Endodermal cell (in vitro differentiated cells): ENCODE data around the gene WASF2. TPM values are rescaled to one million over a fixed set of nuclear protein-coding genes. Genes with fewer than 3 reads are reported as not detected.

Experiments
- DNase-seq: peaks from one replicate; pipeline ENCODE4 v3.0.0-alpha.2; 2017
- H3K27ac ChIP-seq: 2 replicates; pipeline ENCODE4 v1.5.1; 2013; ENCODE audit warnings: mild to moderate bottlenecking, low read depth, low read length, moderate library complexity
- H3K27me3 ChIP-seq: 2 replicates; pipeline ENCODE4 v1.6.1; 2013; ENCODE audit warnings: mild to moderate bottlenecking, low read length, moderate library complexity; ENCODE audit not compliant: insufficient read depth, control insufficient read depth, poor library complexity, severe bottlenecking
- H3K36me3 ChIP-seq: 2 replicates; pipeline ENCODE4 v1.7.0; 2013; ENCODE audit warnings: mild to moderate bottlenecking, low read length, moderate library complexity; ENCODE audit not compliant: control insufficient read depth, insufficient read depth
- H3K4me1 ChIP-seq: one replicate; pipeline ENCODE4 v1.7.0; 2013; ENCODE audit warnings: low read length; ENCODE audit not compliant: control insufficient read depth, insufficient read depth
- H3K4me3 ChIP-seq: 2 replicates; pipeline ENCODE4 v1.5.1; 2013; ENCODE audit warnings: mild to moderate bottlenecking, low read length, moderate library complexity
- H3K9ac ChIP-seq: 2 replicates; pipeline ENCODE4 v1.6.1; 2013; ENCODE audit warnings: mild to moderate bottlenecking, low read length, moderate library complexity; ENCODE audit not compliant: poor library complexity, severe bottlenecking; ENCODE audit errors: extremely low read depth
- H3K9me3 ChIP-seq: 2 replicates; pipeline ENCODE4 v1.6.1; 2013; ENCODE audit warnings: mild to moderate bottlenecking, low read length, moderate library complexity; ENCODE audit not compliant: control insufficient read depth
- H3K27ac Mint-ChIP-seq: 2 replicates; pipeline ENCODE4 v1.8.0; 2020; ENCODE audit warnings: mixed read lengths
- H3K27me3 Mint-ChIP-seq: 2 replicates; pipeline ENCODE4 v1.8.0; 2021; ENCODE audit warnings: mild to moderate bottlenecking, mixed read lengths; ENCODE audit not compliant: insufficient read depth
- H3K36me3 Mint-ChIP-seq: 2 replicates; pipeline ENCODE4 v1.8.0; 2020; ENCODE audit warnings: low read depth, mixed read lengths
- H3K4me1 Mint-ChIP-seq: 2 replicates; pipeline ENCODE4 v1.8.0; 2020; ENCODE audit warnings: mixed read lengths
- H3K4me3 Mint-ChIP-seq: 2 replicates; pipeline ENCODE4 v1.8.0; 2020; ENCODE audit warnings: mild to moderate bottlenecking, moderate library complexity, mixed read lengths
- H3K9me3 Mint-ChIP-seq: 2 replicates; pipeline ENCODE4 v1.8.0; 2020; ENCODE audit warnings: mild to moderate bottlenecking, mixed read lengths
- CTCF ChIP-seq: fragments of 200-600 bp; sonication (generic); conservative IDR thresholded peaks from 2 replicates; pipeline ENCODE4 v1.5.0; 2021; ENCODE audit warnings: antibody characterized with exemption, mild to moderate bottlenecking
- WGBS, 2 experiments: methylation state at CpG; one replicate each; pipeline versions ENCODE4 v1.1.5 to v1.1.7; 2013; ENCODE audit warnings: missing lambda C conversion rate in 2 of 2, mixed read lengths in 1 of 2; ENCODE audit not compliant: insufficient coverage in 1 of 2, insufficient read length in 1 of 2; 5-methylcytosine and 5-hydroxymethylcytosine counted together
- total RNA-seq, 2 donors: library from RNA; stranded (reverse); fragmentation: NEBNext Ultra II Directional in 1 of 2; extraction: Animal tissue kit (Norgen Biotek cat#: 25700) in 1 of 2; gene quantifications; 2 replicates in 1 of 2; 3 replicates in 1 of 2; pipeline ENCODE4 v1.2.1, GENCODE V29; 2021

Gene WASF2
- total RNA-seq, 2 donors from 2014 or later: 90.0 to 98.8 TPM

- Histone ChIP-seq H3K4me3 (no peak overlapping the region), H3K4me1 (no peaks in the 10 kb centered on the region), H3K27ac (no peak overlapping the region), H3K9ac (no peak overlapping the region), H3K27me3 (peaks cover 44% of the 10 kb centered on the region), H3K36me3 (no peaks in the 10 kb centered on the region), H3K9me3 (no peaks in the 10 kb centered on the region)
- Mint-ChIP-seq H3K4me1 (peaks cover 4% of the 10 kb centered on the region), H3K9me3 (no peaks in the 10 kb centered on the region), H3K36me3 (peaks cover 5% of the 10 kb centered on the region), H3K27me3 (peaks cover 54% of the 10 kb centered on the region), H3K4me3 (no peak overlapping the region), H3K27ac (no peak overlapping the region)
- TF ChIP-seq CTCF: no peak
- WGBS, 2 experiments: 91 to 97% methylated on average over 10 to 21 of the region's 21 CpGs
- DNase-seq: no peak
Measured at GRCh38 chr1:27358038-27358927, 131.7 kb downstream of the WASF2 start.

GRCh38 chr1:27357281-27358037 is 132.5 kb downstream of the WASF2 start:
- Histone ChIP-seq H3K36me3 (no peaks in the 10 kb centered on the region), H3K27ac (no peak overlapping the region), H3K4me1 (no peaks in the 10 kb centered on the region), H3K9me3 (no peaks in the 10 kb centered on the region), H3K27me3 (peaks cover 44% of the 10 kb centered on the region), H3K9ac (no peak overlapping the region), H3K4me3 (no peak overlapping the region)
- Mint-ChIP-seq H3K27ac (no peak overlapping the region), H3K4me1 (peaks cover 4% of the 10 kb centered on the region), H3K27me3 (peaks cover 50% of the 10 kb centered on the region), H3K36me3 (peaks cover 5% of the 10 kb centered on the region), H3K4me3 (peak overlapping the region; percentile 9), H3K9me3 (no peaks in the 10 kb centered on the region)
- DNase-seq: peak; percentile 95
- WGBS, 2 experiments: 34 to 37% methylated on average over 17 to 40 of the region's 40 CpGs
- peak; percentile 99 for TF ChIP-seq CTCF

GRCh38 chr1:27356619-27357280 is 133.2 kb downstream of the WASF2 start:
- Mint-ChIP-seq H3K9me3 (no peaks in the 10 kb centered on the region), H3K36me3 (peaks cover 5% of the 10 kb centered on the region), H3K27me3 (peaks cover 43% of the 10 kb centered on the region), H3K4me3 (peak overlapping the region; percentile 9), H3K27ac (no peak overlapping the region), H3K4me1 (peaks cover 4% of the 10 kb centered on the region)
- no peaks in the 10 kb centered on the region for H3K4me1 ChIP-seq
- no peak for DNase-seq
- no peaks in the 10 kb centered on the region for H3K9me3 ChIP-seq
- TF ChIP-seq CTCF: no peak
- no peak overlapping the region for H3K27ac ChIP-seq
- H3K36me3 ChIP-seq: no peaks in the 10 kb centered on the region
- H3K27me3 ChIP-seq: peaks cover 42% of the 10 kb centered on the region
- H3K9ac ChIP-seq: no peak overlapping the region
- H3K4me3 ChIP-seq: no peak overlapping the region
- WGBS, 2 experiments: 90 to 92% methylated on average over 23 to 37 of the region's 37 CpGs
